Lower leg skin (tissue), 3 donors: ENCODE data around the gene GJD3.

Experiments used
- POLR2A ChIP-seq, 2 donors: fragments of 450-650 bp; IDR thresholded peaks; one replicate each; pipeline ENCODE4 v1.6.1; 2016 to 2017; ENCODE audit warnings: antibody characterized with exemption in 2 of 2, mild to moderate bottlenecking in 1 of 2, moderate library complexity in 1 of 2
- TF ChIP-seq, protein P1 (sequence below), 3 donors: fragments of 450-650 bp; IDR thresholded peaks; one replicate each; pipeline ENCODE4 v1.5.1; 2016; ENCODE audit warnings: antibody characterized with exemption in 3 of 3, mild to moderate bottlenecking in 3 of 3, moderate library complexity in 2 of 3

DNA sequence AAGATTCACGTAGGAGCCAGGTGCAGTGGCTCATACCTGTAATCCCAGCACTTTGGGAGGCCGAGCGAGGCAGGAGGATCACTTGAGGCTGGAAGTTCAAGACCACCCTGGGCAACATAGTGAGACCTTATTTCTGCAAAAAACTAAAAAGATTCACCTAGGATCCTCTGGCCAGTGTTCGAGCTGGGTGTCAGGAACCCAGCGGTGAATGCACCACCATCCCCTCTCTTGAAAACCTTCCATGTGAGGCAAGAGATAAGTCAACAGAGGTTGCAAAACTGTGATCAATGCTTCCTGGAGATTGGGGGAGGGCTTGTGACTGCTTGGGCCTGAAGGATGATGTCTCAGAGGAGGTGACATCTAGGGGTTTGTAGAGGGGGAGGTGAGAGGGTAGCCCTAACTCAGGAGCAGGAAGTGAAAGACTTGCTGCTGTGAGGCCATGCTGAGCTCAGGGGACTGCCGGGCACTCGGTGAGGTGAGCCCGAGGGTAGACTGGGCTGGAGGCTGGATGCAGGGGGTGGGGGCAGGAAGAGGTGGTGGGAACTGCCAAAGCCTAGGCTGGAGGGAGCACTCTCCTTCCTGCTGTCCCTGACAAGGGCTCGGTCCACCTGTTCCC lies 11.7 kb downstream of the GJD3 start:
- TF ChIP-seq, protein P1, sequence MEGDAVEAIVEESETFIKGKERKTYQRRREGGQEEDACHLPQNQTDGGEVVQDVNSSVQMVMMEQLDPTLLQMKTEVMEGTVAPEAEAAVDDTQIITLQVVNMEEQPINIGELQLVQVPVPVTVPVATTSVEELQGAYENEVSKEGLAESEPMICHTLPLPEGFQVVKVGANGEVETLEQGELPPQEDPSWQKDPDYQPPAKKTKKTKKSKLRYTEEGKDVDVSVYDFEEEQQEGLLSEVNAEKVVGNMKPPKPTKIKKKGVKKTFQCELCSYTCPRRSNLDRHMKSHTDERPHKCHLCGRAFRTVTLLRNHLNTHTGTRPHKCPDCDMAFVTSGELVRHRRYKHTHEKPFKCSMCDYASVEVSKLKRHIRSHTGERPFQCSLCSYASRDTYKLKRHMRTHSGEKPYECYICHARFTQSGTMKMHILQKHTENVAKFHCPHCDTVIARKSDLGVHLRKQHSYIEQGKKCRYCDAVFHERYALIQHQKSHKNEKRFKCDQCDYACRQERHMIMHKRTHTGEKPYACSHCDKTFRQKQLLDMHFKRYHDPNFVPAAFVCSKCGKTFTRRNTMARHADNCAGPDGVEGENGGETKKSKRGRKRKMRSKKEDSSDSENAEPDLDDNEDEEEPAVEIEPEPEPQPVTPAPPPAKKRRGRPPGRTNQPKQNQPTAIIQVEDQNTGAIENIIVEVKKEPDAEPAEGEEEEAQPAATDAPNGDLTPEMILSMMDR (IDR thresholded peaks at IDR 0.05), result no peak
- TF ChIP-seq POLR2A (IDR thresholded peaks at IDR 0.05), result no peak
